A673 (cell line): Measurements from ENCODE around the gene SMARCA2. TPM values are rescaled to one million over a fixed set of nuclear protein-coding genes. Genes with fewer than 3 reads are reported as not detected.

Experiments
- BruUV-seq: library from RNA; stranded (reverse); fragments of 400-500 nt; replicated peaks from 2 replicates; lab custom pipeline; 2021; lab: Mats Ljungman, UMichigan
- CTCF ChIA-PET: fragments of 300-600 bp; sonication (Branson Sonifier 250); formaldehyde crosslinking; loops from one replicate; lab custom pipeline; 2022; ENCODE audit warnings: antibody characterized with exemption; lab: Charles Lee
- POLR2A ChIA-PET: fragments of 300-600 bp; sonication (Branson Sonifier 250); formaldehyde crosslinking; loops from one replicate; lab custom pipeline; 2022; ENCODE audit warnings: antibody characterized with exemption; ENCODE audit not compliant: low non-redundant PET; lab: Charles Lee
- DNase-seq: peaks from one replicate; pipeline ENCODE4 v3.0.0-alpha.2; 2015; ENCODE audit warnings: low spot score
- H3K27ac ChIP-seq: fragments of 200-600 bp; sonication (generic); 2 replicates; pipeline ENCODE4 v1.5.1; 2016; ENCODE audit warnings: mixed run types, low read depth, mild to moderate bottlenecking, mixed read lengths, antibody characterized with exemption, low read length; ENCODE audit not compliant: poor library complexity, severe bottlenecking
- H3K27me3 ChIP-seq: fragments of 200-600 bp; sonication (generic); replicated peaks from 2 replicates; pipeline ENCODE4 v1.6.1; 2017; ENCODE audit warnings: mixed run types, low read depth, mild to moderate bottlenecking, mixed read lengths, antibody characterized with exemption, low read length; ENCODE audit not compliant: insufficient read depth, poor library complexity
- H3K36me3 ChIP-seq: fragments of 200-600 bp; sonication (generic); 2 replicates; pipeline ENCODE4 v1.6.1; 2016; ENCODE audit warnings: mixed run types, mild to moderate bottlenecking, mixed read lengths, antibody characterized with exemption, low read length; ENCODE audit not compliant: insufficient read depth, poor library complexity, severe bottlenecking
- H3K4me1 ChIP-seq: fragments of 200-600 bp; sonication (generic); 2 replicates; pipeline ENCODE4 v1.6.1; 2017; ENCODE audit warnings: mixed run types, mild to moderate bottlenecking, mixed read lengths, antibody characterized with exemption, low read length; ENCODE audit not compliant: insufficient read depth, poor library complexity, severe bottlenecking
- H3K4me3 ChIP-seq: fragments of 200-600 bp; sonication (generic); 2 replicates; pipeline ENCODE4 v1.5.1; 2016; ENCODE audit warnings: low read depth, mixed run types, mild to moderate bottlenecking, mixed read lengths, low read length; ENCODE audit not compliant: poor library complexity, severe bottlenecking
- H3K9me3 ChIP-seq: fragments of 200-600 bp; sonication (generic); 2 replicates; pipeline ENCODE4 v1.6.1; 2016; ENCODE audit warnings: mixed run types, low read depth, mild to moderate bottlenecking, mixed read lengths, antibody characterized with exemption, low read length; ENCODE audit not compliant: poor library complexity, severe bottlenecking
- EZH2 ChIP-seq: fragments of 200-600 bp; sonication (generic); IDR thresholded peaks from 2 replicates; pipeline ENCODE4 v1.6.1; 2017; ENCODE audit warnings: borderline replicate concordance, low read depth, mild to moderate bottlenecking, mixed read lengths, antibody characterized with exemption, low read length; ENCODE audit not compliant: poor library complexity, severe bottlenecking
- intact Hi-C: fragments of 100-400 bp; cut with micrococcal nuclease; formaldehyde crosslinking; loops from one replicate; pipeline ENCODE4 v1.10.0; 2022; ENCODE audit not compliant: unreplicated experiment
- total RNA-seq: library from RNA; stranded (reverse); gene quantifications from 2 replicates; pipeline ENCODE4 v1.2.3, GENCODE V29; 2021
- TF ChIP-seq, protein P1 (sequence below): fragments of 300-800, 200-600 bp; sonication (generic); conservative IDR thresholded peaks from 2 replicates; pipeline ENCODE4 v1.5.1; 2017; ENCODE audit warnings: low read depth, mild to moderate bottlenecking, antibody characterized with exemption, low read length, moderate library complexity, mixed read lengths

Gene SMARCA2
- total RNA-seq, 1 experiment from 2014 or later: 69.0 TPM

DNA sequence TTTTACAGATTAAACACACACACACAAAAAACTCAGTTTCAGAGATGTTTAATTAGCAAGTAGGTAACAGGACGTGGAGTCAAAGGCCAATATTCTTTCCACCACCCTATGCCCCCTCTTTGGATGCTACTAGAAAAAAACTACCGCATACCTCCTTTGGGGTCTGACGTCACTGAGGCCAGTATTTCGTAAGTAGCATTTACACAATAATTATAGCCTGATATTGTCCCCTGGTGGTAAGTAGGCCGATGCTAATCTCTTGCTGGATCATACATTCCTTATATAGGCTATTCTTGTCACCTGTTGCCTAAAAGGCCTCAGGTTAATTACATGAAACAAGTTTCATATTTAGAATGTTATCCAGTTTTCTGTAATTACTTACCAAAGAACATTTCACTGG, 21.0 kb upstream of the SMARCA2 start:
- TF ChIP-seq, protein P1, sequence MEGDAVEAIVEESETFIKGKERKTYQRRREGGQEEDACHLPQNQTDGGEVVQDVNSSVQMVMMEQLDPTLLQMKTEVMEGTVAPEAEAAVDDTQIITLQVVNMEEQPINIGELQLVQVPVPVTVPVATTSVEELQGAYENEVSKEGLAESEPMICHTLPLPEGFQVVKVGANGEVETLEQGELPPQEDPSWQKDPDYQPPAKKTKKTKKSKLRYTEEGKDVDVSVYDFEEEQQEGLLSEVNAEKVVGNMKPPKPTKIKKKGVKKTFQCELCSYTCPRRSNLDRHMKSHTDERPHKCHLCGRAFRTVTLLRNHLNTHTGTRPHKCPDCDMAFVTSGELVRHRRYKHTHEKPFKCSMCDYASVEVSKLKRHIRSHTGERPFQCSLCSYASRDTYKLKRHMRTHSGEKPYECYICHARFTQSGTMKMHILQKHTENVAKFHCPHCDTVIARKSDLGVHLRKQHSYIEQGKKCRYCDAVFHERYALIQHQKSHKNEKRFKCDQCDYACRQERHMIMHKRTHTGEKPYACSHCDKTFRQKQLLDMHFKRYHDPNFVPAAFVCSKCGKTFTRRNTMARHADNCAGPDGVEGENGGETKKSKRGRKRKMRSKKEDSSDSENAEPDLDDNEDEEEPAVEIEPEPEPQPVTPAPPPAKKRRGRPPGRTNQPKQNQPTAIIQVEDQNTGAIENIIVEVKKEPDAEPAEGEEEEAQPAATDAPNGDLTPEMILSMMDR: no peak; the same call in 1 of the 2 replicates
- no peak for TF ChIP-seq EZH2
- H3K36me3 ChIP-seq: no peaks in the 10 kb centered on the region
- no TSS peak for BruUV-seq
- no peaks in the 10 kb centered on the region for H3K27me3 ChIP-seq
- H3K9me3 ChIP-seq: no peaks in the 10 kb centered on the region
- CTCF ChIA-PET: no interaction called here
- peaks cover 24% of the 10 kb centered on the region for H3K4me1 ChIP-seq
- intact Hi-C loops: no loop called here
- peak; percentile 31 for DNase-seq
- H3K4me3 ChIP-seq: no peak overlapping the region
- POLR2A ChIA-PET: no interaction called here
- H3K27ac ChIP-seq: peak overlapping the region; percentile 19

DNA sequence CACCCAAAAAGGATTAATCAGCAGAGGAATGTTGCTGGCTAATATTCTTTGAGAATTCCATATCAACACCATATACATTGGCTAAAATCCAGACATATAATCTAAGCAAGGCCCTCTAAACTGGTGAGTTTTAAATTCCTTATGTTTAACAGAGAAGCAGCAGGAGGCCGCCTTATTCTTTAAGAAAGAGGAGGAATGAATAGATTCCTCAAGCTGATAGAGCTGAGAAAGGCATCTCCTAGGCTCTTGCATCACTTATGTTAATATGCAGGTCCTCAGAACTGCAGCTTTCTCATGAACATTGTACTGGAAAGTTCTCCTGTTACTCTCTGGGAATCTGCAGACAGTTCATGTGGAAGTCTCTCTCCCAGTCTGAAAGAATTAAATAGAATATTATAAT, 20.1 kb upstream of the SMARCA2 start:
- CTCF ChIA-PET: no interaction called here
- TF ChIP-seq, protein P1: no peak
- TF ChIP-seq EZH2: no peak

DNA sequence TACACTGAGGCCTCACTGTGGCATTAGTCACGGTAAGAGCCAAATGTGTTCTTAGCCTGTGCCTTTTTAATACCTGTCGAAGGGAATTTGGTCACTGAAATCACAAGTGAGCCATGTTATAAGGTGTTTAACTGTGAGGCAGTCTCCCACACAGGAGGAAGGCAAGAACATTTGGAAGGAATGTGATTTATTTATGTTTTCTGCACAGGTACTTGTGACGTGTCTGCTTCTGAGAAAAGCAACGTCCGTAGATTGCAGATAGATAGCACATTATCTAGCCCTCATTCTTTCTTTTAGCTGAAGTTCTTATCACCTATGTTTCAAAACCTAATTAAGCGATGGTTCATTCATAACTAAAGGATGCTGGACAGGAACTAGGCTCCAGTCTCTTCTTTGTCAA, 19.0 kb upstream of the SMARCA2 start:
- no peak overlapping the region for H3K27ac ChIP-seq
- DNase-seq: no peak
- H3K36me3 ChIP-seq: no peaks in the 10 kb centered on the region
- POLR2A ChIA-PET: no interaction called here
- BruUV-seq: no TSS peak
- TF ChIP-seq, protein P1: no peak
- TF ChIP-seq EZH2: no peak
- intact Hi-C loops: loop anchor here (5.0 kb wide), 1 partner anchor 51 kb away; no protein-coding TSS in a partner anchor
- H3K27me3 ChIP-seq: no peaks in the 10 kb centered on the region
- H3K4me1 ChIP-seq: peaks cover 24% of the 10 kb centered on the region
- no peaks in the 10 kb centered on the region for H3K9me3 ChIP-seq
- CTCF ChIA-PET: no interaction called here
- no peak overlapping the region for H3K4me3 ChIP-seq

More for the DNA sequence above, 20.1 kb upstream of the SMARCA2 start:
- Histone ChIP-seq H3K36me3 (no peaks in the 10 kb centered on the region), H3K9me3 (no peaks in the 10 kb centered on the region), H3K27ac (peak overlapping the region; percentile 38), H3K27me3 (no peaks in the 10 kb centered on the region), H3K4me3 (no peak overlapping the region), H3K4me1 (peaks cover 24% of the 10 kb centered on the region)
- DNase-seq: peak; percentile 85
- POLR2A ChIA-PET: no interaction called here
- no TSS peak for BruUV-seq
- intact Hi-C loops: loop anchor here (5.0 kb wide), 1 partner anchor 52 kb away; no protein-coding TSS in a partner anchor
